GM20431 (cell line): ENCODE data around the gene ERC1.

ENCODE experiments used
- in situ Hi-C: fragments of 300-500 bp; cut with MseI, MboI; formaldehyde crosslinking; loops from one replicate; pipeline ENCODE4 v1.15.0; 2020; ENCODE audit warnings: low sequenced_read_pairs; ENCODE audit not compliant: unreplicated experiment

Gene ERC1

DNA sequence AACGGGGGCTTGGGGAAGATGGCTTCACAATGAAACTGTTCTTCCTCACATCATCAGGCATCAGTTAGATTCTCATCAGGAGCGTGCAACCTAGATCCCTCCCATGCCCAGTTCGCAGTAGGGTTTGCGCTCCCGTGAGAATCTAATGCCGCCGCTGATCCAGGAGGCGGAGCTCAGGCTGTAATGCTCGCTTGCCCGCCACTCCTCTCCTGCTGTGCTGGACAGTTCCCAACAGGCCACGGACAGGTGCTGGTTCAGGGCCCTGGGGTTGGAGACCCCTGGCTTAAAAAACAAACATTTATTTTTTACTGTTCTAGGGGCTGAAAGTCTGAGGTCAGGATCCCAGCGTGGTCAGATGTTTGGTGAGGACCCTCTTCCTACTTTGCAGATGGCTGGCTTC lies 422.9 kb downstream of the ERC1 start:
- in situ Hi-C loops: no loop called here

DNA sequence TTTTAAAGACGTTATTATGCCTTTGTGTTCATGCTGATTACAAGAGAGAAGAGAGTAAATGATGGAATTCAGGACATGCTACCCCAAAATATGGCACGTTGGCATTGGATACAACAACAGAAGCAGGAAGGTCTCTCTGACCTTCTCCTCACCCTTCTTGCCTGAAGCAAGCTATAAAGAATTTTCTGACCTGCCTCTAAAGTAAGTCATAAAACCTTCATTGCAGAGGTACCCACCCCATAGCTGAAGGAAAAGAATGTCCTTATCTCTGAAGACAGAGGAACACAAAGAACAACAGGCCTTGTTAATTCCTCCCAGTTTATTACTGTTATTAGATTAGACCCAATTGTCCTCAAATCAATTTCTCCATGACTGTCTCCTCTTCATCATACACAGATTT lies 427.1 kb downstream of the ERC1 start:
- in situ Hi-C loops: no loop called here

DNA sequence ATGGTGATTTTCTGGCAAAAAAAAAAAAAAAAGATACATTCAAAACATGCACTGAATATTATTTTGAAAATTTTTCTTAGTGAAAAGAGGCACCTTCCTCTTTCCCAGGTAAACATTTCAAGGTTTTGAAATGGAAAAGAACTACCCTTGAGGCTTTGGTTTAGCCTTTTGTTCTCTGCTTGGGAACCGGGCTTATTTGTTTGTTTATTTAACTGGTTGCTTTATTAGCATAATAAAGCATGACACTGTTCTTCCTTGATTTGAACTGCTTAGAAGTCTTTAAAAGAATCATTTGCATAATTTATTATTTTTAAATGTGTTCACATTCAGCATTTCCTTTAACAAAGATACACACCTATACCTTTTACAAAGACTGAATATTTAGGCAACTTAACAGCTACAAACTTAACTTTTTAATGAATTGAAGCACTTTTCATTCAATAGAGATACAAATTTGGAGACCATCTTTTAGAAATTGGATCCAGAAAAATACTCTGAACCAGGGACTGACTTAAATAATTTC lies 428.9 kb downstream of the ERC1 start:
- in situ Hi-C loops: no loop called here

DNA sequence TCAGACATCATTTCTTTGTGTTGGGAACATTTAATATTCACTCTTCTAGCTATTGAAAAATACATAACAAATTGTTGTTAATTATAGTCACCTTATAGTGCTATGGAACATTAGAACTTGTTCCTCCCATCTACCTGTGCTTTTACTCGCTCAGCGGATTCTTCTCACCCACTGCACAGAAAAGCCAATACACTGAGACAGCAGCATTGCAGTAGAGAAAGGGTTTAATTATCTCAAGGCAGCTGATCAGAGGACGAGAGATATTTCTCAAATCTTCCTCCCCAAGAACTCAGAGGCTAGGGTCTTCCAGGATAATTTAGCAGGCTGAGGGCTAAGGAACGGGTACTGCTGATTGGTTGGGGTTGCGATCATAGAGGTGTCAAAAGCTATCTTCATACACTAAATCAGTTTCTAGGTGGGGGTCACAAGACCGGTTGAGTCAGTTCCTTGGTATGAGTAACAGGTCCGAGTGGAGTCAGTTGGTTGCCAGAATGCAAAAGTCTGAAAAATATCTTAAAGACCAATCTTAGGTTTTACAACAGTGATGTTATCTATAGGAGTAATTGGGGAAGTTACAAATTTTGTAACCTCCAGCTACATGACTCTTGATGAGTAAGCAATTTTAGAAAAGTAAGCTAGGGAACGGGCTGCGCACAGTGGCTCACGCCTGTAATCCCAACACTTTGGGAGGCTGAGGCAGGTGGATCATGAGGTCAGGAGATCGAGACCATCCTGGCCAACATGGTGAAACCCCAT lies 430.2 kb downstream of the ERC1 start:
- in situ Hi-C loops: no loop called here

DNA sequence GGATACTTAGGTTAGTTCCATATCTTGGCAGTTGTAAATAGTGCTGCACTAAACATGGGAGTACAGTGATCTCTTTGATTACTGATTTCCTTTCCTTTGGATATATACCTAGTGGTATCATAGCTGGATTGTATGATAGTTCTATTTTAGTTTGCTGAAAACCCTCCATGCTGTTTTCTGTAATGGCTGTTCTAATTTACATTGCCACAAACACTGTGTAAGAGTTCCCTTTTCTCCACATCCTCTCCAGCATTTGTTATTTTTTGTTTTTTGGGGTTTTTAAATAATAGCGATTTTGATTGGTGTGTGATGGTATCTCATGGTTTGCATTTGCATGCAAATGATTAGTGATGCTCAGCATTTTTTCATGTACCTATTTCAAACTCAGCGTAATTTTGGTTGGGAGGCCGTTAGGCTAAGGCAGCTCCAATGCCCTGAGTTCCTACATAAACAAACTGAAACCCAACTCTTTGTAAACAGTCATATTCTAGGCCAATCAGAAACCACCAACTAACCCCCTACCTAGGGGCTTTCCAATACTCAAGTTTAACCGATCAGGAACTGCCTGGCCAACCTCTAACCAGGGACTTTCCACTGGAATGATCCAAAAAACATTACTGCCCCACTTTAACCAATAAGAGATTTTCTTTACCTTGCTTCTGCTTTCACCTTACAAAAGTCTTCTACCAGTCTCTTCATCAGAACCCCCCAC lies 431.7 kb downstream of the ERC1 start:
- in situ Hi-C loops: no loop called here

DNA sequence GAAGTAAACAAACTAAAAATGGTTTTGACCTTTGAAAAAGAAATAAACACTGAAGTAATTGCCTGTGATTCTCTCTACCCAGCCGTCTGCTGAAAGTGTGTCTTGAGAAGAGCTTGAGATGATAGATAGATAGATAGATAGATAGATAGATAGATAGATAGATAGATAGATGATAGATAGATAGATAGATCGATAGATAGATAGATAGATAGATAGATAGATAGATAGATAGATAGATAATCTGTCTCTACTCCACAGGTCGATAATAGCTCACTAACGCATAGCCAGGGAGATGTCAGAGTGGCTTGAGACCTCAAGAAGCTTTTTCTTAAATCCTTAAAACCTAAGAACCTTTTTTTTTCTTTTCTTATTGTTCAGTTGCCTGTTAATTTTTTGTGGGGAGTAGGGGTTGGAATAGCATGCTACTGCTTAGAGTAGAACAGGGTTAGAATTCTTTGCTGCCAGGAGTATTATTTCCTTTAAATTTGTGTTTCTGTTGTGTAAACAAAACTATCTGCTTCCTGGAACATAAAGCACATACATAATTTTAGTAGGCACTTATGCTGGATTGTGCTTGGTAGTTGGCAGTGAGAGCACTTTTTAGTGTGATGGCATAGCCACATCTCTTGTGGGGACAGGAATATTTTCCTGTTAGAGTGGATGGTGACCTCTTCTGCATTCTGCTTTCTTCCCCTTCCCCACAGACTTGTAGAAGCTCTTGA lies 433.8 kb downstream of the ERC1 start:
- in situ Hi-C loops: no loop called here

DNA sequence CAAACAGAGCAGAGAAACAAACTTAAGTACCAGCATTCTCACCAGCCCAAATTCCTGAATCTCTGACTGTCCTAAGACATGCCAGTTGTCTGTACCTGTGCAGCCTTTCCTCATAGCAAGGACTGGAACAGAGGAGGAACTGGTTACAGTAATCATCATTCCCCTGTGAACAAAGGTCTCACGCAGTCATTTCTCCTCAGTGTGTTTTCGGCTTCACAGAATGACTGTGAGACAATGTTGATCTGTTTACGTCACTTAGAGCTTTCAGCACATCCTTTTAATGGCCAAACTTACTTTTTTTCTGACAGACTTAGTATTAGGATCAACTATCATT lies 434.3 kb downstream of the ERC1 start:
- in situ Hi-C loops: no loop called here

DNA sequence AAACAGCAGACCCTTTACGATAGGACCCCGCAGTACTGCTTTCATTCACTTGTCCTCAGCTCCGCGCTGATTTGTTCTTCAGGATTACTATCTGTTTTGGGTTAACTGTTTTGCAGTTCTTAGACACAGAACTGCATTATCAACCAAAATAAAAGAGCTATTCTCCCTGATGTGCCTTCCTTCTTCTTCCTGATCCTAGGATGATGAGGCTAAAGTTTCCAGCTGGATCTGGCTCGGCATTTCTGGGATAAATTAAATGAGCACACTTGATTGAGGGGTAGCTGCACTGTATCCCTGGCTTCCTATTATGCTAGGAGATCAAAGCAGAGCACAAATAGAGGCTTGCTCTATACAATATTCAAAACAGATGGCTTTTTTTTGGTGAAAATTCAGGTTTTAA lies 437.6 kb downstream of the ERC1 start:
- in situ Hi-C loops: no loop called here

DNA sequence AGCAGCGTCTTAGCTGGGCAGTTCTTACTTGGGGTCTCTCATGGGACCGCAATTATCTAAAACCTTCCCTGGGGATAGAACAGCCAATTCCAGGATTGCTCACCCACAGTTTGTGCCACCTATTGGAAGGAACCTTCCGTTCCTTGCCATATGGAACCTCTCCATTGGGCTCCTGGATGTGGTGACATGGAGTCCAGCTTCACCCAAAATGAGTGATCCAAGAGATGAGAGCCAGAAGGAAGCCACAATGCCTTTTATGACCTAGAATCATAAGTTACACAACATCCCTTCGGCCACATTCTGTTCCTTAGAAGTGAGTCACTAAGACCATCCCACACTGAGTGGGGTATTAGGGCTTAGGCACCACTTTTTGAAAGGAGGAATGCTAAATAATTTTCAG lies 439.0 kb downstream of the ERC1 start:
- in situ Hi-C loops: no loop called here

DNA sequence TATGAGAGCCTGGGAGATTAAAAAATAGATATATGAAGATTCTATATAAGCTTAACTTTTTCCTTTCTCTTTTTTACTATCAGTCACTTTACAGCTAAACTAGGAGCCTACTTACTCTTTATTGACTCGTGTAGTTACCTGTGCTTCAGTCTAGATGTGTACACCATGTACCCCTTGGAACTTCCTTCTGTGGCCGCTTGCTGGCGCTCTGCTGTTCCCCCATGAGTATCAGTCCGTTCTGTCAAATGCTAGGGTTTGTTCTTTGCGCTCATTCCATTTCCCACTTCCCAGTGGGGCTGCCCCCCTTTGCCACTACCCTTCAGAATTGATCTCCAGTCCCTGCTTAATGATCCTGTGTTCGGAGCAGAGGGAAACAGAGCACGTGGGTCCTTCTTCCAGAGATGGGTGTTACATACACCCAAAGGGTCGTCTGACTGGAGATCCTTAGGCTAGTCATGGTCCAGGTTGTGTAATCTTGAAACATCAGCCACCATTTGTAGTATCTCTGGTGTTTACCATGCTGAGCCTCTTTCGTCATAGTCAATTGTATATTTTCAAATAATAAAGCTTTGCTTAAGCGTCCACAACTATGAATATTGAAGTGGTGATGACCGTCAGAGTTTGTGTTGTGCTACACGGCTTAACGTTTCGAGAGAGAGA lies 443.4 kb downstream of the ERC1 start:
- in situ Hi-C loops: no loop called here

DNA sequence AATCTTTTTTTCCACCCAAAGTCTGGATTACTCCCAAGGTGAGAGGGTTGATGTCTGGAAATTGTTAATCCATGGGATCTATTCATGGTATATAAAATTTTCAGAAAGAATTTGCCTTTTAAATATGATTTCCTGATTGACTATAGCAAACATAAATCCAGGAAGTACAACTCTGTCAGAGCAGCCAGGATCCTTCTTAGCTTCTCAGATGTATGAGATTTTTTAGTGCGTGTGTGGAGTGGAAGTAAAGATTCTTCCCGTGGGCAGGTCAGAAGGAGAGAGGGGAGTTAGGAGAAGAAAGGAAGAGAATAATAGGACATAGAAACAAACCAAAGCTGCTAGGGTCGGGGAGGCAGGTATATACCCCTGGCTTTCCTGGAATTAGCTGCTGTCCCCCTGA lies 444.0 kb downstream of the ERC1 start:
- in situ Hi-C loops: no loop called here

DNA sequence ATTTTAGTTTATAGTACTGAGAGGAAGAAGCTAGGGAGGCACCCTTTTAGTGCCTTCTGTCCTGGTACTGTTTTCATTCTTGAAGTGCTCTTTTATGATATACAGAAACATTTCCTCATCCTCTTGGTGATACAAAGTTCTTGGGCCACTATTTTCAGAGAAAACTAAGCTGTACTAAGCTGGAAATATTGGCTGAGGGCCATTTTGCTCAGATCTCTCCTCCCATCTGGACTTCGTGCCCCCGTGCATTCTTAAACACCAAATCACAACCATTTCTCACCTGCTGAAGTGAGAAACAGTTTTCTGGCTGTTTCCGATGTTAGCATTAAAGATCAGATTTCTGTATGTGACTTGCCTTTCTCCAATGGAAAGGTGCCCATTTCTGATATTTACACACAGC lies 444.4 kb downstream of the ERC1 start:
- in situ Hi-C loops: no loop called here

DNA sequence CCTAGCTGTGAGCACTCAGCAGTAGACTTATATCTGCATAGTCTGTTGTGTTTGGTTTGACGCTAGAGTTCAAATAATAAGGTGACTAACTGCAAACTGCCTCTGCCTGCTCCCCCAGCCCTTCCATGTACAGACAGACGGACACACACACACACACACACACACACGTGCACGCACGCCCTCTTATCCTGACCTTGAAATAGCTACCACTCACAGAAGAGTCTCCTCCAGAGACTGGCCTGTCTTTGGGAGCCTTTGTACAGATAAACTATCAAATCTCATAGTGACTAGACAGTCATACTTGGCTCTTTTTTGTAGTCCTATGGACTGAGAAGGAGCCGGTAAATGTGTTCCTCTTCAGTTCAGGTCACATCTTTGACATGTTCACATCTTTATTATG lies 445.0 kb downstream of the ERC1 start:
- in situ Hi-C loops: no loop called here

DNA sequence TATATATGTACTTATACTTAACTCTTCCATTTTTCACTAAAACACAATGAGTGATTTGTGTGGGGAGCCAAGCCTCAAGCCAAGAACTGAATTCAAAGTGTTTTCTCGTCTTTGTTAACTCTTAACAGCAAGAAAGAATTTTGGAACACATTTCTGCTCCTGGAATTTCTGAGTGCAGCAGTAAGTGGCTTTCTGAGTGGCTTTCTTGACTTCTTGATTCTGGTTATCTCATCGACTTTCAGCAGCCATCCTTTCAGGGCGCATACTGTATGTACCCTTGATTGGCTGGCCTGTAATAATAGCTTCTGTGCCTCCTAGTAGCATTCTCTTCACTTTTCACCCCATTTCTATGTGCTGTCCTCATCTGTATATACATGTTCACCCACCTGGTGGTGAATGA lies 446.0 kb downstream of the ERC1 start:
- in situ Hi-C loops: no loop called here

DNA sequence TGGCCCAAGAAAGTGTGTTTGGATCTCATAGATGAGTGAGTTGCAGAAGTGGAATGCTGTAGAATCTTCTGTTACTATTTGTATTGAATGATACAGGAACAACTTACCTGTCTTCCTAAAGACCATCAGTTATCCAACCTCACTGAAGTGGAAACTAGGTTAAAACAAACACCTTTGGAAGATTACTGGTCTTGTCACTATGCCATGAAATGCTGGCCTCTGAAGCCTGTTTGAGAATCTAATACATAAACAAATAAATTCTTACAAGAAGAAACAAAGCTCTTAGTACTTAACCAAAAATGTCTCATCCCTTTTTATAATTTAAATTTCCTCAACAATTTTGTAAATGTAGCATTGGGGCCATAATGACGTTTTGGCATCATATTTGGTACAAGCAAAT lies 448.2 kb downstream of the ERC1 start:
- in situ Hi-C loops: no loop called here

DNA sequence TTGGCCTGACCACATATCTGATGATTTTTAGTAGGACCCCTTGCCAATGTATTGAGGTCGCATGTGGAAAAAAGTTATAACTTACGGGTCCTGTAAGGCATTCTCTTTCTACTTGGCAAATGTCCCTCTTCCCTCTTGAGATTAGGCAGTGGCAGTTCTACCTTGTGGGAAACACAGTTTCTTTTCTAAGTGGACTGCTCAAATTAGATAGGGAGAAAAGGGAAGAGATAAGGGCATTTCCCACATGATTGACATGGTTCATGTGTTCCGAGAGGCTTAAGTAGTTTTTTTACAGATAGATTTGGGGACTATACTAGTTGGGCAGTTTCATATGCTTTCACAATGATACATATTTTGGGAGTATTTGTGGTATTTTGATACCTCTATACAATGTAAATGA lies 448.7 kb downstream of the ERC1 start:
- in situ Hi-C loops: no loop called here

DNA sequence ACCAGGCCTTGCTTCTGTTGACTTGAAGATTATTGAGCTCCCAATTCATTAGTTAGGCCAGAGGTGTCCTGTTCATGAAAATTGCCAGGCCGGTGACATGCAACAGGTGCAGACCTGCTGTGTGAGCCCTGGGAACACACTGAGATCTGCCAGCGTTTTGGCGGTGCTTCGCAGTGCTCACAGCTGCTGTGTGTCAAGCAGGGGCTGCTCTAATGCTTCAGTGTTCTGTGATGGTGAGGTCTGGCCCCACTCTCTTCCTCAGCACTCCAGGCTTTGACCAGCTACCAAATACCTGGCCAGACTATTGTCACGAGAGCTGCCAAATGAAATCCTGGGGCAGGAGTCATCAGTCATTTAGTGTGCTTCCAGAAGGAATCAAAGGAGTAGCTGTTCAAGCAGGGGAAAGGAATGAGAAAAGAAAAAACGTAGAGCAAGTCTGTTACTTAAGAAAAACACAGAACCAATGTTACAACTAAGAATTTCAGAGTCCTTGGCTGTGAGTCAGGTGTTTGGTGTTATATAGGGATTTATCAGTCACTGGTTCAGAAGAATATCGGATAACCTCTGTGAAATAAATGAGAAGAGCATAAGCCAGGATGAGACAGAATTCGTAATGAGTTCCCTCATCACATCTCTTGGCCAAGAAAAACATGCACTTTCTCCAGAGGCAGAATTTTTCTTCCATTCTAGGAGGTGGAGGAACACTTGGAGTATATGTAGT lies 452.6 kb downstream of the ERC1 start:
- in situ Hi-C loops: no loop called here

DNA sequence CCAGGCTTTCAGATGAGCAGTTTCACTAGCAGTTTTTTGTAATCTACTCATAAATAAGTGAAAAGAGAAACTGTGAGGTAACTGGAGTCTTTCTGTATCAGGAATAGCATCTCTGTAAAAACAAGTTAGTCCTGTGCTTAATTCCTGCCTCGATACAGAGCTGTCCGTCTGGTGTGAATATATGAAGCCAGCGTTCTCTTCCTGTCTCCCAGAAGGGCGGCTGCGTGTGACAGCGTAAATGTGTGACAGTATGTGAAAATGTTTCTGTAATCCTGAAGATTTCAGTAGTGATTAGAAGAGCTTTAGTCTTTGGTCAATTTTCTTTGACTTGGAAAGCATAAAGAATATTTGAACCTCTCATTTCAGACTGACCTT lies 453.1 kb downstream of the ERC1 start:
- in situ Hi-C loops: no loop called here

DNA sequence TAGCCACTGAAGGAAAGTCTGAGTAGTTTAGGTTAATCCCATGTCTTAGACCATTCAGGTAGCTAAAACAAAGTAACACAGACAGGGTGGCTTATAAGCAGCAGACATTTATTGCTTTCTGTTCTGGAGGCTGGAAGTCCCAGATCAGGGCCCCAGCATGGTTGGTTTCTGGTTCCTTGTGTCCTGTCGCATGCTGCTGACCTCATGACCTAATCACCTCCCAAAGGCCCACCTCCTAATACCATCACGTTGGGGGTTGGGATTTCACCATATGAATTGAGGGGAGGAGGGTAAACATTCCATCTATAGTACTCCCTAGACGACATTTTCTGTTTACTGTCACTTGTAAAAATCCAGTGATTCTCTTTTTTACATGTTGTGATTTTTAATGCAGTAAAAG lies 454.8 kb downstream of the ERC1 start:
- in situ Hi-C loops: no loop called here

DNA sequence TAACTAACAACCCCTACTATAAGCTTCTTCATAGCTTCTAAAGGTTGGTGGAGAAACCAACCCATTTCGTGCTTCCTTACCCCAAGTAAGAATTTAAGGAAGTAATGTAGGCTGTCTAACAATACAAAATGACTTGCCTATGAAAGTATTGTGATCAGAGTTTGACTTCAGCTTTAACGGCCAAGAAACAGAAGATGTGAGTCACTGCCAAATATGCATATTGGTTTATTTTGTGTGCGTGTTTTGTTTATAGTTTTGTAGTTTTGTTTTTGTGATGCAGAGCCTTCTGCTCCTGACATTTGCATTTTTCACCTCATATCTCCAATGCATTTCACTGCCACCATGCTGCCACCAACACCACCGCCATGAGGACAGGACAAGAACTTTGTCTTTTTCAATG lies 457.3 kb downstream of the ERC1 start:
- in situ Hi-C loops: no loop called here
